Measurements from ENCODE around the gene GLI3.

Gene GLI3

DNA sequence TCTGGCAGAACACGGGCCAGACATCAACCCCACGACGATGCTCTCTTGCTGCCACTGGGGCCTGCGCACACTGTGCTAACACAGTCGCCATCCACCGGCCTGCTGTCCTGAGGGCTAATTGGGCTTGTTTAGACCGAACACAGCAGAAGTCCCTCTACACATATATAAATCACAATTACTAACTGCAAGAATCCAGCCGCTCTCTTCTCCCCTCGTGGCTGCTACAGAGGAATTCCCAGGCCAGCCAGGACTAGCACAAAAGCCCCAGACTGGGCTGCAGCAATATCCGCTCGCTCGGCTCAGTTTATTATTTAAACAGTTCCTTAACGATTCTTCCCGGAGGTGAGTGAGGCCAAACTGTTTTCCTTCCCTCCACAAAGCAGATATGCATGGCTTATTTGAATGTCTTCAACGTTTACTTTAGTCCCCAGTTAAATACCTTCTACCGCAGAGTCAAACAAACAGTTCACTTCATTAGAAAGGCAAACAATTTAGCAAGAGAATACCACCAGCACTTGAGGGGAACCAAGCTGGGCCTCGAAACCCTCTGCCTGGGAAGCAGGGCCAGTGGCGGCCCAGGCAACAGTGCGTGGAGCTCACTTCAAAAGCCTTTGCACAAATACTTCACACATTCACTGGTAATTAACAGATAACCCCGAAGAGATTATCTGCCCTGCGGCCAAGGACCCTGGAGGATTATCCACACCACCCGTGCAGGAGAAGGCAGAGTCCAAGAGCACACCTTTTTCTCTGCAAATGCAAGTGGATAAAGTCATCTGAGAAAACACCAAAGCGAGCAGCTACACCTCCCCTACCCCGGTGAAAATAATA is 145.3 kb downstream of the GLI3 start:
- no peak for TF ChIP-seq Cebpa-rat (IDR thresholded peaks at IDR 0.05)
- no peak overlapping the region for H3K4me3 ChIP-seq
- no peak overlapping the region for H3K9ac ChIP-seq
- no peak overlapping the region for H3K27ac ChIP-seq
- H3K4me2 ChIP-seq: no peak overlapping the region
- H3K27me3 ChIP-seq: no peaks in the 10 kb centered on the region
- 0 out of 22 replicates have a peak, but pooled peaks cover 0 to 6% (median 0%) of the 10 kb centered on the region in 11 experiments for H3K36me3 ChIP-seq
- H3K9me3 ChIP-seq (replicated peaks in 1 of 11): no peaks in the 10 kb centered on the region; a peak in 1 of 22 replicates
- no peaks in the 10 kb centered on the region for H4K20me1 ChIP-seq
- H3K4me1 ChIP-seq: peaks cover 0 to 35% (median 14%) of the 10 kb centered on the region in 10 experiments; a peak in 17 of 20 replicates

DNA sequence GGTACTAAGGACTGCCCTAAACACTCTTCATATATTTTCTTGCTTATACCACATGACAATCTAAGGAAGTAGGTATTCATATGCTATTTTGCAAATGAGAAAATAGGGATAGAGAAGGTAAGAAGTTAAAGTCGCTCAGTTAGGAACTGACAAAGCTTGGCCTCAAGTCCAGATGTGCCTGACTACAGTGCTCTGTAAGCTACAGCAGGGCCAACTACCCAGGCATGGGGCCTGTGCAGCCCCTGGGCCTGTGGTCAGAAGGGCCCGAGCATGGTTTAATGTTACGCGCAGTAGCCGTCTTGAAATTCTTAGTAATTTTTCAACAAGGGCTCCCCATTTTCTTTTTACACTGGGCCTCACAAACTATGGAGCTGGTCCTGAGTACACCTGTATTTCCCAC is 146.2 kb downstream of the GLI3 start:
- Histone ChIP-seq H3K9me3 (replicated peaks in 1 of 11) (no peaks in the 10 kb centered on the region; a peak in 1 of 22 replicates), H3K36me3 (0 out of 22 replicates have a peak, but pooled peaks cover 0 to 6% (median 0%) of the 10 kb centered on the region in 11 experiments), H3K27me3 (no peaks in the 10 kb centered on the region), H4K20me1 (no peaks in the 10 kb centered on the region), H3K4me2 (no peak overlapping the region), H3K4me3 (no peak overlapping the region), H3K9ac (no peak overlapping the region), H3K27ac (no peak overlapping the region), H3K4me1 (peaks cover 0 to 26% (median 5%) of the 10 kb centered on the region in 10 experiments; a peak in 17 of 20 replicates)
- no peak for TF ChIP-seq Cebpa-rat (IDR thresholded peaks at IDR 0.05)

DNA sequence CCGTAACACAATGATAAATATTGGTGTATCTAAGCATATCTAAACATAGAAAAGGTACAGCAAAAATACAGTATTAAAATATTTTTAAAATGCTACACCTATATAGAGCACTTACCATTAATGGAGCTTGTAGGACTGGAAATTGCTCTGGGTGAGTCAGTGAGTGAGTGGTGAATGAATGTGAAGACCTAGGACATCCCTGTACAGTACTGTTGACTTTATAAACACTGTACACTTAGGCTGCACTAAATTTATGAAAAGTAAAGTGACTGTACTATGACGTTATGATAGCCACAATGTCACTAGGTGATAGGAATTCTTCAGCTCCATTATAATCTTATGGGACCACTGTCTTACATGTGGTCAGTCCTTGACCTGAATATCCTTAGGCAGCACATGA is 147.0 kb downstream of the GLI3 start:
- Histone ChIP-seq H3K9me3 (replicated peaks in 1 of 11) (no peaks in the 10 kb centered on the region; a peak in 1 of 22 replicates), H3K4me3 (no peak overlapping the region), H3K9ac (no peak overlapping the region), H3K4me1 (peaks cover 0 to 19% (median 0%) of the 10 kb centered on the region in 10 experiments; a peak in 6 of 20 replicates), H4K20me1 (no peaks in the 10 kb centered on the region), H3K27me3 (no peaks in the 10 kb centered on the region), H3K27ac (no peak overlapping the region), H3K36me3 (0 out of 22 replicates have a peak, but pooled peaks cover 0 to 4% (median 0%) of the 10 kb centered on the region in 11 experiments), H3K4me2 (no peak overlapping the region)
- TF ChIP-seq Cebpa-rat (IDR thresholded peaks at IDR 0.05): no peak

DNA sequence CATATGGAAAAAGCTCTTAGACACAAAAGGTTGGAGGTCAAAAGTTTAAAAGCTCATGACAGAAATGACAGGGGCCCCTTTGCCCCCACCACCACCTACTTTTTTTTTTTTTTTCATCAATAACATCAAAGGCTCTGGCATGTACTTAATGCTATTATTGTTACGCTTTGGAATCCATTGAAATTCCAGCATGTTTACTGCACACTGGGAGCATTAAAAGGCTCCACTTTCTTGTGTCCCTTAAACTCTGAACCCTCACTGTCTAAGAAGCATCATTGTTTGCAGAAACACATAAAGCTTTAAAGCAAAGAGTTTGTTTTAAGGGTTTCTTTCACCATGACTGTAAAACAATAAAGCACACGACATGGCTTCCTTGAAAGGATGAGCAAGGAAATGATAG is 149.4 kb downstream of the GLI3 start:
- Histone ChIP-seq H3K4me2 (peak overlapping the region in 1 of 11 experiments; percentile 68; a peak in 1 of 22 replicates), H3K9me3 (replicated peaks in 1 of 11) (no peaks in the 10 kb centered on the region; a peak in 1 of 22 replicates), H3K4me3 (no peak overlapping the region), H3K4me1 (peaks cover 0 to 19% (median 0%) of the 10 kb centered on the region in 10 experiments; a peak in 5 of 20 replicates), H3K27me3 (no peaks in the 10 kb centered on the region), H3K27ac (no peak overlapping the region), H3K36me3 (no peaks in the 10 kb centered on the region), H3K9ac (no peak overlapping the region), H4K20me1 (no peaks in the 10 kb centered on the region)
- TF ChIP-seq Cebpa-rat (IDR thresholded peaks at IDR 0.05): no peak

DNA sequence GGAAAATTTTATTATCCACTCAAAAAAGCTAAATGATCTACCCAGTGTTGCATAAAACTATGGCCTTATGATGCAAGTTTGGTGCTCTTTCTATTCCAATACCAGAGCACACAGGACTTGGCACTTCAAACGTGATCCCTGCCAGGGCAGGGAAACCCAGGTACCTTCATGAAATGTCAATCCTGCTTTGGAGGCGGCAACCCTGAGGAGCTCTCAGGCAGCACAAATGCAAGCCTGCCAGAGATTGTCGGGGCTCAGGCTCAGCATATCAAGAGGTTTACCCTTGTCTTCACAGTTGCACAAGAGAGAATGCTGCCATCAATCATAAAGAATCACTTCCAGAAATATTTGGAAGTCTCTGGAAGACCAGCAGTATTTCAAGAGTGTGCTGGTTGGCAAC is 151.5 kb downstream of the GLI3 start:
- H3K4me2 ChIP-seq: 0 out of 22 replicates have a peak overlapping the region, but pooled peaks of 1 of the 11 experiments have one; percentile 15
- H3K27ac ChIP-seq: no peak overlapping the region

DNA sequence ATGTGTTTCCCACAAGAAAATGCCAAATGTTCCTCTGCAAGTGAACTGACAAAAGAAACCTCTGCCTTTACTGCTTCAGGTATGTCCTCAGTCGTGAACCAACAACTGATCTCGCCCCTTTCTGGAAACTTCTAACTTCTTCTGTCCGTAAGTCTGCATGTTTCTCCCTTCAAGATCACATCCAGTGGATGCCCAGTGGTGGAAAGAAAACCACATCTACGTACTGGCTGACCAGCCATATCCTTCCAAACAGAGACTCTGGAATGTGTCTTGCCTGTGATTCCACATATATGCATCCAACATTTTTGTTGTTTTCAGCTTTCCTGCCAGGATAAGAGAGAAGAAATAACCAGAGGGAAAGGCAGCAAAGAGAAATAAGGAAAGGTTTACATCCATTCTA is 152.7 kb downstream of the GLI3 start:
- Histone ChIP-seq H4K20me1 (no peaks in the 10 kb centered on the region), H3K9me3 (replicated peaks in 1 of 11) (peaks cover 0 to 2% (median 0%) of the 10 kb centered on the region in 11 experiments; a peak in 1 of 22 replicates), H3K4me3 (no peak overlapping the region), H3K9ac (no peak overlapping the region), H3K27ac (no peak overlapping the region), H3K27me3 (no peaks in the 10 kb centered on the region), H3K4me1 (peaks cover 12 to 48% (median 18%) of the 10 kb centered on the region in 10 experiments), H3K36me3 (0 out of 22 replicates have a peak, but pooled peaks cover 0 to 2% (median 0%) of the 10 kb centered on the region in 11 experiments), H3K4me2 (no peak overlapping the region)
- no peak for TF ChIP-seq Cebpa-rat (IDR thresholded peaks at IDR 0.05)

More for the DNA sequence above, 151.5 kb downstream of the GLI3 start:
- H3K9me3 ChIP-seq (replicated peaks in 1 of 11): no peaks in the 10 kb centered on the region; a peak in 1 of 22 replicates
- no peak overlapping the region for H3K9ac ChIP-seq
- TF ChIP-seq Cebpa-rat (IDR thresholded peaks at IDR 0.05): no peak
- no peaks in the 10 kb centered on the region for H3K36me3 ChIP-seq
- H4K20me1 ChIP-seq: no peaks in the 10 kb centered on the region
- H3K4me3 ChIP-seq: no peak overlapping the region
- no peaks in the 10 kb centered on the region for H3K27me3 ChIP-seq
- H3K4me1 ChIP-seq: peaks cover 10 to 37% (median 17%) of the 10 kb centered on the region in 10 experiments

DNA sequence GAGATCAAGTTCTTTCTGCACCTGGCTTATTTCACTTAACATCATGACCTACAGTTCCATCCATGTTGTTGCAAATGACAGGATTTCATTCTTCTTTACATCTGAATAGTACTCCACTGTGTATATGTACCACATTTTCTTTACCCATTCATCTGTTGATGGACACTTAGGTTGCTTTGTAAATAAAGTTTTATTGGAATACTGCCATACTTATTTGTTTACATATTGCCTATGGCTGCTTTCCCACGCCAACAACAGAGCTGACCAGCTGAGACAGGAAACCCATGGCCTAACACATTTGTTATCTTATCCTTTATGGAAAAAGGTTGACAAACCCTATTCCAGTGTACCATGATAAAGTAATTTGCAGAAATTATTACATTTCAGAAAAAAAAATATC is 153.7 kb downstream of the GLI3 start:
- no peak overlapping the region for H3K4me2 ChIP-seq
- 0 out of 22 replicates have a peak, but pooled peaks cover 0 to 6% (median 0%) of the 10 kb centered on the region in 11 experiments for H3K36me3 ChIP-seq
- no peak overlapping the region for H3K9ac ChIP-seq
- peaks cover 0 to 8% (median 0%) of the 10 kb centered on the region in 11 experiments; a peak in 1 of 22 replicates for H3K9me3 ChIP-seq (replicated peaks in 1 of 11)
- H3K27ac ChIP-seq: no peak overlapping the region
- no peak for TF ChIP-seq Cebpa-rat (IDR thresholded peaks at IDR 0.05)
- no peaks in the 10 kb centered on the region for H3K27me3 ChIP-seq
- H3K4me1 ChIP-seq: peaks cover 12 to 48% (median 20%) of the 10 kb centered on the region in 10 experiments
- H4K20me1 ChIP-seq: no peaks in the 10 kb centered on the region
- no peak overlapping the region for H3K4me3 ChIP-seq

DNA sequence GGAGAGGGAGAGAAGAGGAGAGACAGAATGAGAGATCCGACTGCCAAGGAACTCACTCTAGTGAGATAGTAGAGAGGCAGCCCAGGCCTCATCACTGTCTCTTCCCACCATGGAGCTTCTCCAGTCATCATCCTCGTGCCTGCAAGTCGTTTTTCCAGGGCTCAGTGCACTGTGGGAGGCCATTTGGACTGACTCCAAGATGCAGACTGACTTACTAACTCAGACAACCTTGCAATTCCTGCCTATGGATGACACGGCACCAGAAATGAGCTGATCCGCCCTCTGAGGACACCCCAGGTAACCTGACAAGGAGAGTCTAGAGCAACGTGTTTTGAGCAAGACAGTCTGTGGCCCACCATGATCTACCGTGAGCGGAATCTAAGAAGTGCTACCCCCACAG is 154.9 kb downstream of the GLI3 start:
- Histone ChIP-seq H4K20me1 (no peaks in the 10 kb centered on the region), H3K9ac (no peak overlapping the region), H3K4me1 (peaks cover 20 to 53% (median 28%) of the 10 kb centered on the region in 10 experiments), H3K4me2 (peak overlapping the region in 3 of 11 experiments; percentile 42 to 85 (median 80); a peak in 5 of 22 replicates), H3K36me3 (0 out of 22 replicates have a peak, but pooled peaks cover 0 to 6% (median 0%) of the 10 kb centered on the region in 11 experiments), H3K9me3 (replicated peaks in 1 of 11) (peaks cover 0 to 8% (median 0%) of the 10 kb centered on the region in 11 experiments; a peak in 1 of 22 replicates), H3K4me3 (no peak overlapping the region), H3K27ac (peak overlapping the region in 2 of 11 experiments; percentile 11 to 62; a peak in 2 of 22 replicates), H3K27me3 (no peaks in the 10 kb centered on the region)
- no peak for TF ChIP-seq Cebpa-rat (IDR thresholded peaks at IDR 0.05)

DNA sequence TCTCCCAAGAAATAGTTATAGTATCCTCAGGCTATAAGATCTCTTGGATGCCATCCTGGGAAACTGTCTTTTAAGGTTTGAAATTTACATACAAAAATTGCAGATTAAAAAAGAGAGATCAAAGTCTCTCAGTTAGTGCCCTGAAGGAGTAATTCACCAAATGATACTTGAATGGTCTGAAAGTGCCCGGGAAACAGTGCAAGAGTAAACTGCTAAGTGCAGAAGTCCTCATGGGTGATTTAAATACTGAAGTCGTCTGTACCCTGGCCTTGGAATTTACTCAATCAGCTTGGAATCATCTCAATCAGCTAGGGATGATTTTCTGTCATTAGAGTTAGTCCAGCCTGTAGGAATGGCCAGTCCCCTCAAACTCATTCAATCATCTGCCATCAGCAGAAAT is 155.3 kb downstream of the GLI3 start:
- 0 out of 22 replicates have a peak, but pooled peaks cover 0 to 6% (median 0%) of the 10 kb centered on the region in 11 experiments for H3K36me3 ChIP-seq
- TF ChIP-seq Cebpa-rat (IDR thresholded peaks at IDR 0.05): no peak
- H3K27ac ChIP-seq: peak overlapping the region in 3 of 11 experiments; percentile 62 to 85 (median 80); a peak in 3 of 22 replicates
- H3K4me1 ChIP-seq: peaks cover 25 to 58% (median 33%) of the 10 kb centered on the region in 10 experiments
- no peak overlapping the region for H3K4me3 ChIP-seq
- no peaks in the 10 kb centered on the region for H3K27me3 ChIP-seq
- H3K9ac ChIP-seq: no peak overlapping the region
- H3K4me2 ChIP-seq: peak overlapping the region; percentile 42 to 85 (median 58); a peak in 18 of 22 replicates
- no peaks in the 10 kb centered on the region for H4K20me1 ChIP-seq
- H3K9me3 ChIP-seq (replicated peaks in 1 of 11): 0 out of 22 replicates have a peak, but pooled peaks cover 0 to 8% (median 0%) of the 10 kb centered on the region in 11 experiments

All from BLaER1 treated with 17β-estradiol and CSF1 and Interleukin-3, amounts not matched to agents 10 nM and 100 nM (cell line).